GM12878 (cell line): ENCODE results near the gene FAM114A2.

Experiments
- CHD1 ChIP-seq: IDR thresholded peaks from 2 replicates; pipeline ENCODE4 v1.6.1; 2012; ENCODE audit warnings: low read depth, low read length, improper control_type of control experiment
- EZH2 ChIP-seq: IDR thresholded peaks from 2 replicates; pipeline ENCODE4 v1.6.1; 2012; ENCODE audit warnings: low read depth, mild to moderate bottlenecking, control low read depth, inconsistent platforms, low read length, borderline replicate concordance; ENCODE audit not compliant: control insufficient read depth
- FOXK2 ChIP-seq: fragments of 450-650 bp; IDR thresholded peaks from 2 replicates; pipeline ENCODE4 v1.6.1; 2017; ENCODE audit warnings: mild to moderate bottlenecking, moderate library complexity
- KAT2A ChIP-seq: conservative IDR thresholded peaks from 2 replicates; pipeline ENCODE4 v1.6.1; 2011; ENCODE audit warnings: low read depth, low read length; ENCODE audit not compliant: control insufficient read depth
- NR2C2 ChIP-seq: IDR thresholded peaks from 2 replicates; pipeline ENCODE4 v1.6.1; 2011; ENCODE audit warnings: borderline replicate concordance, low read depth; ENCODE audit not compliant: control insufficient read depth, insufficient read length
- POLR2A ChIP-seq: IDR thresholded peaks from 2 replicates; pipeline ENCODE4 v1.6.1; 2011; ENCODE audit warnings: low read depth, mild to moderate bottlenecking, low read length
- RELA ChIP-seq: fragments of 450-650 bp; IDR thresholded peaks from 2 replicates; pipeline ENCODE4 v1.8.0; 2014; ENCODE audit warnings: borderline replicate concordance; ENCODE audit not compliant: partially characterized antibody
- ZBED1 ChIP-seq: IDR thresholded peaks from 2 replicates; pipeline ENCODE4 v1.6.1; 2016; ENCODE audit warnings: borderline replicate concordance
- ZNF24 ChIP-seq: fragments of 450-650 bp; IDR thresholded peaks from 2 replicates; pipeline ENCODE4 v1.6.1; 2017; ENCODE audit warnings: antibody characterized with exemption, mild to moderate bottlenecking
- TF ChIP-seq, protein P1 (sequence below): IDR thresholded peaks from 2 replicates; pipeline ENCODE4 v1.6.1; 2011; ENCODE audit warnings: low read depth, low read length, improper control_type of control experiment, borderline replicate concordance
- TF ChIP-seq, protein P2 (sequence below), 3 experiments: IDR thresholded peaks in 2 of 3; conservative IDR thresholded peaks in 1 of 3; 2 replicates each; pipeline ENCODE4 v1.5.1; 2011; ENCODE audit warnings: low read depth in 3 of 3, low read length in 3 of 3, mild to moderate bottlenecking in 3 of 3, control low read depth in 2 of 3, moderate library complexity in 2 of 3, inconsistent platforms in 1 of 3, mixed read lengths in 1 of 3; ENCODE audit not compliant: control insufficient read depth in 2 of 3, insufficient read depth in 1 of 3; ENCODE audit errors: extremely low read depth in 1 of 3
- TF ChIP-seq, protein P3 (sequence below): fragments of 150-350 bp; IDR thresholded peaks from 2 replicates; pipeline ENCODE4 v1.6.1; 2014; ENCODE audit warnings: mild to moderate bottlenecking, low read depth, low read length
- TF ChIP-seq, protein P4 (sequence below): fragments of 450-650 bp; IDR thresholded peaks from 2 replicates; pipeline ENCODE4 v1.6.1; 2014; ENCODE audit warnings: mild to moderate bottlenecking
- TF ChIP-seq, protein P5 (sequence below): IDR thresholded peaks from 2 replicates; pipeline ENCODE4 v1.6.1; 2012; ENCODE audit warnings: low read depth, low read length, improper control_type of control experiment

DNA sequence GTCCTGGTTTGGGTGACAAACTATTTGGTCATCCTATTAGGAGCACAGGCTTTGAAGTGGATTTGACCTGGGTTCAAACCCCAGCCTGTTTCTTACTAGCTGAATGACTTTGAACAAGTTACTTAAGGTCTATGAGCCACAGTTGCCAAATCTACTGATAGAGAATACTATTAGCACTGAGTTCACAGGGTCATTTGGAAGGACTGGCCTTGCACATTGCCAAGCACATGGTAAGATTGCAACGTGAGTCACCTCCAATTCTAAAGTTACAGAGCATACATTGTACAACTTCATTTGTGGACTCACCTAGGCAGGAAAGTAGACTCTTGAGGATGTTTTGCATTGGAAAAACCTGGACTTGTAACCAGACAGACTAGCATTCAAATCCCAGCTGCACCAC lies 39.0 kb upstream of the FAM114A2 start:
- TF ChIP-seq EZH2 = no peak
- TF ChIP-seq, protein P1, sequence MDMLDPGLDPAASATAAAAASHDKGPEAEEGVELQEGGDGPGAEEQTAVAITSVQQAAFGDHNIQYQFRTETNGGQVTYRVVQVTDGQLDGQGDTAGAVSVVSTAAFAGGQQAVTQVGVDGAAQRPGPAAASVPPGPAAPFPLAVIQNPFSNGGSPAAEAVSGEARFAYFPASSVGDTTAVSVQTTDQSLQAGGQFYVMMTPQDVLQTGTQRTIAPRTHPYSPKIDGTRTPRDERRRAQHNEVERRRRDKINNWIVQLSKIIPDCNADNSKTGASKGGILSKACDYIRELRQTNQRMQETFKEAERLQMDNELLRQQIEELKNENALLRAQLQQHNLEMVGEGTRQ = no peak
- TF ChIP-seq CHD1 = no peak
- no peak for TF ChIP-seq ZNF24
- TF ChIP-seq, protein P2, sequence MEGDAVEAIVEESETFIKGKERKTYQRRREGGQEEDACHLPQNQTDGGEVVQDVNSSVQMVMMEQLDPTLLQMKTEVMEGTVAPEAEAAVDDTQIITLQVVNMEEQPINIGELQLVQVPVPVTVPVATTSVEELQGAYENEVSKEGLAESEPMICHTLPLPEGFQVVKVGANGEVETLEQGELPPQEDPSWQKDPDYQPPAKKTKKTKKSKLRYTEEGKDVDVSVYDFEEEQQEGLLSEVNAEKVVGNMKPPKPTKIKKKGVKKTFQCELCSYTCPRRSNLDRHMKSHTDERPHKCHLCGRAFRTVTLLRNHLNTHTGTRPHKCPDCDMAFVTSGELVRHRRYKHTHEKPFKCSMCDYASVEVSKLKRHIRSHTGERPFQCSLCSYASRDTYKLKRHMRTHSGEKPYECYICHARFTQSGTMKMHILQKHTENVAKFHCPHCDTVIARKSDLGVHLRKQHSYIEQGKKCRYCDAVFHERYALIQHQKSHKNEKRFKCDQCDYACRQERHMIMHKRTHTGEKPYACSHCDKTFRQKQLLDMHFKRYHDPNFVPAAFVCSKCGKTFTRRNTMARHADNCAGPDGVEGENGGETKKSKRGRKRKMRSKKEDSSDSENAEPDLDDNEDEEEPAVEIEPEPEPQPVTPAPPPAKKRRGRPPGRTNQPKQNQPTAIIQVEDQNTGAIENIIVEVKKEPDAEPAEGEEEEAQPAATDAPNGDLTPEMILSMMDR (IDR thresholded peaks at IDR 0.05 in 2 of 3, conservative IDR thresholded peaks at IDR 0.05 in 1 of 3; ENCODE audit: control insufficient read depth in 2 of 3, extremely low read depth in 1 of 3, insufficient read depth in 1 of 3, low read depth in 3 of 3, low read length in 3 of 3) = no peak
- no peak for TF ChIP-seq KAT2A
- TF ChIP-seq, protein P3, sequence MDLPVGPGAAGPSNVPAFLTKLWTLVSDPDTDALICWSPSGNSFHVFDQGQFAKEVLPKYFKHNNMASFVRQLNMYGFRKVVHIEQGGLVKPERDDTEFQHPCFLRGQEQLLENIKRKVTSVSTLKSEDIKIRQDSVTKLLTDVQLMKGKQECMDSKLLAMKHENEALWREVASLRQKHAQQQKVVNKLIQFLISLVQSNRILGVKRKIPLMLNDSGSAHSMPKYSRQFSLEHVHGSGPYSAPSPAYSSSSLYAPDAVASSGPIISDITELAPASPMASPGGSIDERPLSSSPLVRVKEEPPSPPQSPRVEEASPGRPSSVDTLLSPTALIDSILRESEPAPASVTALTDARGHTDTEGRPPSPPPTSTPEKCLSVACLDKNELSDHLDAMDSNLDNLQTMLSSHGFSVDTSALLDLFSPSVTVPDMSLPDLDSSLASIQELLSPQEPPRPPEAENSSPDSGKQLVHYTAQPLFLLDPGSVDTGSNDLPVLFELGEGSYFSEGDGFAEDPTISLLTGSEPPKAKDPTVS = no peak
- no peak for TF ChIP-seq FOXK2
- no peak for TF ChIP-seq NR2C2
- TF ChIP-seq RELA = no peak
- no peak for TF ChIP-seq ZBED1
- TF ChIP-seq, protein P4, sequence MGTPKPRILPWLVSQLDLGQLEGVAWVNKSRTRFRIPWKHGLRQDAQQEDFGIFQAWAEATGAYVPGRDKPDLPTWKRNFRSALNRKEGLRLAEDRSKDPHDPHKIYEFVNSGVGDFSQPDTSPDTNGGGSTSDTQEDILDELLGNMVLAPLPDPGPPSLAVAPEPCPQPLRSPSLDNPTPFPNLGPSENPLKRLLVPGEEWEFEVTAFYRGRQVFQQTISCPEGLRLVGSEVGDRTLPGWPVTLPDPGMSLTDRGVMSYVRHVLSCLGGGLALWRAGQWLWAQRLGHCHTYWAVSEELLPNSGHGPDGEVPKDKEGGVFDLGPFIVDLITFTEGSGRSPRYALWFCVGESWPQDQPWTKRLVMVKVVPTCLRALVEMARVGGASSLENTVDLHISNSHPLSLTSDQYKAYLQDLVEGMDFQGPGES = no peak
- TF ChIP-seq, protein P5, sequence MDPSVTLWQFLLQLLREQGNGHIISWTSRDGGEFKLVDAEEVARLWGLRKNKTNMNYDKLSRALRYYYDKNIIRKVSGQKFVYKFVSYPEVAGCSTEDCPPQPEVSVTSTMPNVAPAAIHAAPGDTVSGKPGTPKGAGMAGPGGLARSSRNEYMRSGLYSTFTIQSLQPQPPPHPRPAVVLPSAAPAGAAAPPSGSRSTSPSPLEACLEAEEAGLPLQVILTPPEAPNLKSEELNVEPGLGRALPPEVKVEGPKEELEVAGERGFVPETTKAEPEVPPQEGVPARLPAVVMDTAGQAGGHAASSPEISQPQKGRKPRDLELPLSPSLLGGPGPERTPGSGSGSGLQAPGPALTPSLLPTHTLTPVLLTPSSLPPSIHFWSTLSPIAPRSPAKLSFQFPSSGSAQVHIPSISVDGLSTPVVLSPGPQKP = no peak
- no peak for TF ChIP-seq POLR2A
